Measurements from ENCODE around the gene TOP2A.

The TOP2A gene

DNA sequence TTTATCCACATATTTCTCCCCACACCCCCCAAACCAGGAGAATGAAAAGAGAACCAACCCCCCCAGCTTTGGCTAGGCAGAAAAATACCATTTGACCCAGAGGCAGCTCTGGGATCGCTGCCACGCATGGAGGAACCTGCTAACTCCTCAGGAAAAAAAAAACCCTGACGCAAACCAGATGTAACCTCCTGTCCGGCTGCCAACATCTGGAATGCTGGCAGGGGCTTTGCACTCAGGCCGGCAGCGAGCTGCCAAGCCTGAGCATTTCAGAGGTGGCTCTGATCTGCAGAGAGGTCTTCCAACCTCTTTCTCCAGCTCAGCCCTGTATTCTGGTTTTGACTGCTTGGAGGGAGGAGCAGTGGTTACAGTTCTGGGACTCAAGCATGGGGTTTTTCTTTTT lies 33.7 kb upstream of the TOP2A start:
- no peak for DNase-seq

DNA sequence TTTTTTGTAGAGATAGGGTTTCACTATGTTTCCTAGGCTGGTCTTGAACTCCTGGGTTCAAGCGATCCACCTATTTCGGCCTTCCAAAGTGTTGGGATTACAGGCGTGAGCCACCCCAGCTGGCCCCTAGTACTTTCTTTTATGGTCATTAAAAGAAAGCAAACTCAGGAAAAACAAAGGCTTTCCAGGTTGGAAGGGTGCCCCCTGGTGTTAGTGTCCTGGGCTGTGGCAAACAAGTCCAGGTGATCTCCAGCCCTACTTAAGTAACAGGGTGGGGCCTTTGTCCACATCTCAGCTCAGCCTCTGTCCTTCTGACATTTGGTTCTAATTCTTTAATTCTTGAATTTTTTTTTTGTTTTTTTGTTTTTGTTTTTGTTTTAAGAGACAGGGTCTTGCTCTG lies 32.5 kb upstream of the TOP2A start:
- DNase-seq, result no peak

DNA sequence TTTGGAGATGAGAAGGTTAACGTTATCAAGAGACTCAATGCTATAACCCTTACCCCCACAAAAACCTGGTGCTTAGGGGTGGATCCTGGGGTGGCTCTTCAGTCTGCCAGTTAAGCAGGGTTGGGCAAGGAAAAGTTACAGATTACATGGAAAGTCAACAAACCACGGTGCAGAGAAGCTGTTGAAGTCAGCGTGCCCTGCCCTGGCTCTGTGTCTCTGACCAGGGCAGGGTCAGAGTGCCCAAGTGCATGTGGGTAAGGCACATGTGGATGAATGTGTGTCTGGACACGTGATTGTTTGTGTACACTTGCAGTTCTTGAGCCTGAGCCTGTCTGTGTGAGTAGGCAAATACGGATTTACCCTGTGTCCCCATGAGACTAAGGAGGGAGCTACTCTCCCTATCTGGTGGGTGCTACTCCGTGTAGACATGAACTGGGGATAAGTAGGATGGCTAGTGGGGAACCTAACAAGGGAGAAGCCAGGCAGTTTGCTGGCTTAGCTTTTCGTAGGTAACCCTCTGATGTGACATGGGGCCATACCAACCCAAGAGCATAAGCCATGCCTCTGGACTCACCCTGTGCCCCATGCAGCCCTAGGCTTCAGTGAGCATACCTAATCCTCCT lies 31.1 kb upstream of the TOP2A start:
- no peak for DNase-seq

DNA sequence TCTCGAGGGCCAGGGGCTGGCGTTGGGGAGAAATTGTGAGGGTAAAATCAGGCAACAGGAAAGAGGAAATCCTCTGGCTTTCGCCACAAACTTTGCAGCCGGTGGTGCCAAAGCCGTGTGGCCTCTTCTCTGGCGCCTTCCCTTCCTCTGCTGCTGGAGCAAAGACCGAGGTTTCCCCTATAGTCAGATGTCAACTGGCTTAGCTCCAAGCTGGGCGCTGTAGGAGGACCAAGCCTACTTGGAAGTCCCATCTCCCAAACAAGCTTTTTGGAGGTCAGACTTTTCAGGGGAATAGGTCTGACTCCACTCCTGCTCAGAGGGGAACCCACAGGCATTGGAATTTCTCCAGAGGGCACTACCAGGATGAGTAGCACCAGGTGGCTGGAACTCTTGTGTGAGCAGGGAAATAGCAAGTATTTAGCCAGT lies 30.5 kb upstream of the TOP2A start:
- DNase-seq, result no peak

DNA sequence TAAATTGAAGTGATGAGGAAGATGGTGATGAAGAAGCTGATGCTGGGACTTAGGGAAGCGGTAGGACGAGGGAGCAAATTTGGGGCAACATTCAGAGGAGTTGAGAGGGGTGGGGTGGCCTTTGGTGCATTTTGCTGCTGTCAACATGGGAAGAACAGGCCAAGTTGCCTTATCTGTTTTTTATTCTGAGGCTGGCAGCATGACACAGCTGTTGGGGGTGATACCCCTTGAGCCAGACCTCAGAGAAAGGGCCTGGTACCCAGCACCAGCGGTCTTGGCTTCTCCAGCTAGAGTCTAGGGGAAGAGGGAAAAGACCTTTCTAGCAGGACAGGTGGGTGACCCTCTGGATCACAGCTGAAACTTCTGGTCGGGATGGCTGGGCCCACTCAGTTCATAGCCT lies 30.1 kb upstream of the TOP2A start:
- no peak for DNase-seq

DNA sequence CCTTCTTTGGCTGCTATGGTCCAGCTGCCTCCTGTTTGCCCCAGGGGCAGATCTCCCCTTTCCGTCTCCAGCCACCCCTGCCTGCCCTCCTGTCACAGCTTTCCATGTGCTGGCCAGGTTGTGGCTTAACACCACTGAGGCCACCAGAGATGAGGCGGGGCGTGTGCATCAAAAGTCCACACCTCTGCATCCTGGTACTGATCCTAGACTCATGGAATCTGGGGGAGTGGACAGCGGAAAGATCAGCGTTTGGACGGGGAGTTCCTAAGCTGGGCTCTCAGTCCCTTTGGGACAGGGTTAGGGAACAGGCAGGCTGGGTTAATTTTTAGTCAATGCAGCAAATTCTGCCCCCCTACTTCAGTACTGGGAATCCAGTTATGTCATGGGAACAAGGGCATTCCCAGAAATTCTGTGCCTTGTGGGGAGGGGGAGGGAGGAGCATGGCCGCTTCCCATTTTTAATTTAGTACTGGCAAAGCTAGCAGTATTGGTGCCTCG lies 29.5 kb upstream of the TOP2A start:
- no peak for DNase-seq

DNA sequence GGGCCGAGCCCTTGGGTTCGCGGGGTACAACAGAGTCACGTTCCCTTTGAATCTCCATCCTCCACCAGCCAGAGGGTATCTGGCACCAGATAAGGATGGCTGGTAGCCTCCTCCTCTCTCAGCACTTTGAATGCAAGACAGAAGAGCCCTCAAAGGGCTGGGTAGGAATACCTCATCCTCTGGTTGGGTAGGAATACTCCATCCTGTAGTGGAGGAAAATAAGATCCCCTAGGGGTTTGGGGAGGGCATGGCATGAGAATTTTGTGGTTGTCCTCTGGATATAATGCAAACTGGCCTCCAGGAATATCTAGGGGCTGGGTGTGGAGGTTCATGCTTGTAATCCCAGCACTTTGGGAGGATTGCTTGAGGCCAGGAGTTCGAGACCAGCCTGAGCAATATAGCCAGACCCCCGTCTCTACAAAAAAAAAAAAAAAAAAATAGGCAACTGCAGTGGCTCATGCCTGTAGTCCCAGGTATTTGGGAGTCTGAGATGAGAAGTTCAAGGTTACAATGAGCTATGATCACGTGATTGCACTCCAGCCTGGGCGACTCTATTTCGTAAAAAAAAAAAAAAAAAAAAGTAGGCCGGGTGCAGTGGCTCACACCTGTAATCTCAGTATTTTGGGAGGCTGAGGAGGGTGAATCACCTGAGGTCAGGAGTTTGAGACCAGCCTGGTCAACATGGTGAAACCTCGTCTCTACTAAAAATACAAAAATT lies 28.2 kb upstream of the TOP2A start:
- DNase-seq, result no peak

DNA sequence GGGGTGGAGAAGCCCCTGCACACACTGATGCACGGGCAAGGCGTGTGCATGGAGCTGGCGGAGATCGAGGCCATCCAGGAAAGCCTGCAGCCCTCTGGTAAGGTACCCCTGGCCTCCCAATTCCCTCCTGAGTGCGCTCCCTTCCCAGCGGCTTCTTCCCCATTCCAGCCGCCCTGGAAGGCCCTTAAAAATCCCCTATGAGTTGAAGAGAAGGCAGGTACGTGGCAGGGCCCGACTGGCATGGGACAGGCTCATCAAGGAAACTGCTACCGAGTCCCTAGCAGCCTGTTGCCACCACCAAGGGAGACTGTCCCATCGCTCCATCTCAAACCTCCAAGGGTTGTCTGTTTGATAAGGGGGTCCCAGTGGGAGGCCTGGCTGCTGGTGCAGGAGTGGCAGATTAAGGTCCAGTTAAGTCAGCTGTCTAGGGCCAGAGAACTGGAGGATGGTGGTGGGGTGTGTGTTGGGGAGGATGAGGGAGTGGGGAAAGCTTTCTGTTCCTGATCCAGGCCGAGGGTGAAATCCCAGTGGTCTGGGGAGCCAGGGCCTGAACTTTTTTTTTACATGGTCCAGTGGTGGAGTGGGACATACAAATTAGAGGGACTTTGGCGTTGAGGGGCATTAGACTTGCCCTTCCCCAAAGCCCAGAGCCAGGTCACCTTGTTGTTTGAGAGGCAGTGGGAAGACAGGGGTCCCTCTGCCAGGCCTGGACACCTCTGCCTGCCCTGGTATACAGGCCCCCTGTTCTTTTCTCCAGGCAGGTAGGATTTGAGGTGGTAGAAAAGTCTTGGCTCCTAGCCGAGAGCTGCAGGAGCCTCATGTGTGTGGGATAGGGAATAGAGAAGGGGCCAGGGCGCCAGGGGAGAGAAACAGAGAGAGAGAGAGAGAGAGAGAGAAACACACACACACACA lies 26.5 kb upstream of the TOP2A start:
- no peak for DNase-seq

DNA sequence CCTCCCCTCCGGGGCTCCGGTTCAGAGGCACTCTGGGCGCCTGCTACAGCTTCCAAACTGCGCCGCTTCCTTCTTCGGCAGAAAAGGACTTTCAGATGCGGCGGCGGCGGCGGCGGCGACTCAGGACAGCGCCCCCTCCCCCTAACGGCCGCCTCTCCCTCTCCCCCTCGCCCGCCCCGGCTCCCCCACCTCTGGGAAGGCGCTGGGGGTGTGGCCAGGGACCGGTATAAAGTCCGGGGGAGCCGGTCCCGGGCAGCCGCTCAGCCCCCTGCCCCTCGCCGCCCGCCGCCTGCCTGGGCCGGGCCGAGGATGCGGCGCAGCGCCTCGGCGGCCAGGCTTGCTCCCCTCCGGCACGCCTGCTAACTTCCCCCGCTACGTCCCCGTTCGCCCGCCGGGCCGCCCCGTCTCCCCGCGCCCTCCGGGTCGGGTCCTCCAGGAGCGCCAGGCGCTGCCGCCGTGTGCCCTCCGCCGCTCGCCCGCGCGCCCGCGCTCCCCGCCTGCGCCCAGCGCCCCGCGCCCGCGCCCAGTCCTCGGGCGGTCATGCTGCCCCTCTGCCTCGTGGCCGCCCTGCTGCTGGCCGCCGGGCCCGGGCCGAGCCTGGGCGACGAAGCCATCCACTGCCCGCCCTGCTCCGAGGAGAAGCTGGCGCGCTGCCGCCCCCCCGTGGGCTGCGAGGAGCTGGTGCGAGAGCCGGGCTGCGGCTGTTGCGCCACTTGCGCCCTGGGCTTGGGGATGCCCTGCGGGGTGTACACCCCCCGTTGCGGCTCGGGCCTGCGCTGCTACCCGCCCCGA lies 25.7 kb upstream of the TOP2A start, which contains the start of gene IGFBP4:
IGFBP4 (plus strand) TSS at position 255 of the 792 bp plus-strand sequence; CDS start at position 541, 286 bp downstream.
- DNase-seq, result peak; percentile 18

DNA sequence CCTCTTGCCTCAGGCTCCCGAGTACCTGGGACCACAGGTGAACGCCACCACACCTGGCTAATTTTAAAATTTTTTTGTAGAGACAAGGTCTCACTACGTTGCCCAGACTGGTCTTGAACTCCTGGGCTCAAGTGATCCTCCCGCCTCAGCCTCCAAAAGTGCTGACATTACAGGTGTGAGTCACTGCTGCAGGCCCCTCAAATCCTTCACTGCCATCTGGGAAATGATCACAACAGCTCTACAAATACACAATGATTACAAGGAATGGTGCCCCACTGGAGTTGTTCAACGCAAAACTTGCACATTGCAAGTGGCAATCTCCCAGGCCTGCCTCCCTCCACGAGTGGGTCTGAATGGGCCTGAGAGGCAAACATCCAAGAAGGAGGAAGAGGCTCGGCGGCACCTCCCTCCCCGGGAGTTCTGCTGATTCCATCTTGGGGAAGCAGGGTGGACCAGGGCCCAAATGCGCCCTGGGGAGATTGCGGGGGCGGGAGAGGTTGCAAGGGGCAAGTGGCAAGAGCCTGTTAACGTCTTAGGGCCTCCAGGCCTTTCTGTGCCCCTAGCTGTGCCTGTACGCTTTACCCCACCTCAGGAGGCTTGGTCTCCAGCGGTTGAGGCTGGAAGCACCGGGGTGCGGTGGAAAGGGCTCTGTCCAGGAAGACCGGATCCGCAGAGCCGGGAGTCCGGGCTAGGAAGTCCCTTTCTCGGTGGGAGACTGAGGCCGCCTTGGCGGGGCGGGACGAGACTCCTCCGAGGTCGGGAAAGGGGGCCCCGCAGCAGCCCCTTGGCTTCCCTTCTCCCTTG lies 24.9 kb upstream of the TOP2A start:
- no peak for DNase-seq

DNA sequence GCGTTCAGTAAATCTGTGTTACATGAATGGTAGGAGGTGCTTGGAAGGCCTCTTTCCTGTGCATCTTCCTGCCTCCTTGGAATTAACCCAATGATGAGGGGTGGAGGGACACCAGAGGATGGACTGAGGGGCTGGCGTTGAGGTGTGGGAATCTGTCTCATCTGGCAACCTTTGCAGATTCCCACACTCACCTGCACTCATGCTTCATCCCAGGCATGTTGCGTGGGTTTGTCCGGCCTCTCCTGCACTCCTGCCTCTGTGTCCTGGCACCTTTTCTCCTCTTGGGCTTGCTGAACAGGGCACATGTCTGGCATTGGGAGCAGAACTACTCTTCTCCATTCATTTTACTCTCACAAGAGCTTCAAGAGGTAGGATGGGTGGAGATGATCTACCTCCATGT lies 22.5 kb upstream of the TOP2A start:
- no peak for DNase-seq

DNA sequence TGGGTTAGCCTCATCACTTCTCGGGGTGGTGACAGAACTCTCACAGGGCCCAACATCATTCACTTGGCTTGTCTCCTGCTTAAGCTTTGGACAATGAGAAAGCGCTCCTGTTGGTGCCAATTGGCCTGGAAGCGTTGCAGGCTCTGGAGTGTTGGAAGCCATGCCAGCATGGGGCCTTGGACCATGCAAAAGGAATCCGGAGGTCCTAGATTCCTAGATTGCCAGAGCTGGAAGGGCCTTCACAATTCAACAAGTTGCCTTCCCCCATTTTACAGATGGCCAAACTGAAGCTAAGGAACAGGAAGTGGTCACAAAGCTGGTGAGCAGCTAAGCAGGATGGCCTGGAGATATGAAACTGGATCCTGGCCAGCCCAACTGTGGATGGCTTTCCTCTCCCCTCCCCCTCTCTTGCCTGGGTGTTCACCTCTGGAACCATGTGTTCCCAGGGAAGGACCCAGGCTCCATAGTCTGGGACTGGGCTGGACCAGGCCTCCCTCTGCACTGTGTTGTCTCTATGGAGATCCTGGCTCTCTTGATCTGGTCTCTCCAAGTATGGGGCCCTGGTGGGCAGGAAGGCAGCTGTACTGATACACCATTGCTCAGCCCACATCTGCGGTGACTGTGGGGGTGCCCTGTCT lies 19.5 kb upstream of the TOP2A start:
- no peak for DNase-seq

DNA sequence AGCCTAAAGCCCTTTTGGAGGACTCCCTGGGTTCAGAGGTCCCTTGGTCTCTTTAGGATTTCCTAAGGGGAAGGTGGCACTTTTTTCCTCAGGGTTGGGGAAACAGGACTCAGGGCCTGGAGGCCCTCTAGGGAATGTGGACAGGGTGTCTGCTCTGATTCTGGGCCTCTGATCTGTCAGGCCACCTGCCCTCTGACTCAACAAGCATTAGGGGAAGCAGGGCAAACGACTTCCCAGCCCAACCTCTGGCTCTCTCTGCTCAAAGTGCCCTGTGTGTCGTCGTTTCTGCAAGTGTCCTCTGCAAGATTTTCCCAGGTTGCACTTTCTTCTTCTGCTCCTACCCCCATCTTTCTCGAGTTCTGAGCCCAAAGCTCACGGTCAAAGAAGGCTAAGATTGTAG lies 18.9 kb upstream of the TOP2A start:
- DNase-seq, result no peak

DNA sequence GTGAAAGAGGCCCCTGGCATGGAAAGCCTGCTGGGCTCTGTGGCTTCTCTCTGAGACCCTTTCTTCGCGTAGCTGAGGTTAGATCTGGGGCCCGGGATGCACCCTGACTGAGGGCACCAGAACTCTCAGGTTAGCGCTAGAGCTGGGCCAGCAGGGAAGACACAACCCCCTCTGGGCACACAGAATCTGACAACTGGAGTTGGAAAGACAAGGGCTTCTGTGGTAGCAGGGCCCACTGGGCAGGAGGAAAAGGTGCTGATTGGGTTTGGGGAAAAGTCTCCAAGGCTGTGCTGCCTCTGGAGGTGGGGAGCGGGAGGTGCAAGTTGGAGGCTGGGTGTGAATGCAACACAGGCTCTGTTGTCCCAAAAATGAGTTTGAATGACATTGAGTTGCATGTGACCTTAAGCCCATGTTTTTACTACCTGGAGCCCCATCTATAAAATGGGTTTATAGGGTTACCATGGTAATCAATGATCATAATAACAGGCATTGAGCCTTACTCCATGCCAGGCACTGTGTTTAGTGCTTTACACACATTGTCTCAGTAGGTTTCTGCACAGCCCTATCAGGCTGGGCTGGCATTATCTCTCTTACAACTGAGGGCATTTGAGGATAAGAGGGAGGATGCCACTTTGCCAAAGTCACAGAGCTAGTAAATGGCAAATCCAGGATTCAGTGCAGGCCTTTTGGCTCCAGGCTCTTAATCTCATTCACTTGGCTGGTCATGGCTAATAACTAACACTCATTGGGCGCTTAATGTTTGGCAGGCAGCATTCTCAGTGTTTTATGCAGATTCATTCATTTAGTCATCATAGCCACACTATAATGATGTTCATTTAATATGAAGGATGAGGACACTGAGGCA lies 16.1 kb upstream of the TOP2A start:
- DNase-seq, result no peak

DNA sequence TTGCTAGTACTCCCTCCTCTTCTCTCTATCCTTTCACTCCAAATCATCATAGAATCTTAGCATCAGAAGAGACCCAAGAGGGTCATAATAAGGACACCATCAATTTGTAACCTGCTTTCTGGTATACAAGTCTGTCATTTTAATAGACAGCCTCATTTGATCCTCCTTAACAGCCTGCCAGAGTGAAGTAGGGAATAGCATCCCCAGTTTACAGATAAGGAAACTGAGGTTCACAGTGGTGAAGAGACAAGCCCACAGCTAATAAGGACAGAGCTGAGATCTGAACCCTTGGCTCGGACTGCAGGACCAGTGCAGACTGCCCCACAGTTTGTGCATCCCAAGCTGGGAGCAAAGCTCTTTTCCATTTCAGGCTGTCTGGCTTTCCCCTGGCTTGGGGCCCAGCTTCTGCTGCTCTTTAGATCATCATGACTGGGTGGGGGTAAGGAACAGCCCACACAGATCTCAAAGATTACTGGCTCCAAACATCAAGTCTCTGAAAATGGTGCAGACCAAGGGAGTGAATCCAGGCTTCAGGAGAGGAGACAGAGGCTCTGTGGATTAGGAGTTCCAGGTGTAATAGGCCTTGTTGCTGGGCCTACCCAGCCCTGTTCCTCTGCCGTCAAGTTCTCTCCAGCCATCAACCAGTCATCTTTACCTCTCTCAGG lies 15.3 kb upstream of the TOP2A start:
- DNase-seq, result no peak

DNA sequence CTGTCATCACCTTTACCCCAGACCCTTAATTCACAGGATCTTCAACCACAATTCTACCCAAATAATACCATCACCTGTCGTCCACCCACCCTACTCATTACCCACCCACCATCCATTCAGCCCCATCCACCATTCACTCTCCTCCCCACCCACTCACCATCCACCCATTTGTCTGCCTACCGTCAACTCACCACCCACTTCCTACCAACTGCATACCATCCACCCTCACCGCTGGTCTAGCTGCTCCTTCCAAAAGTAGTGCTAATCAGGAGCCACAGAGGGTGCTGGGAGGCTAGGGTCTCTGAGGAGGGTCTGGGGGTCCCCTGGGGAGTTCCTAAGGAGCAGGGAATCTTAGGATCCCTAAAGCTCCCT lies 13.5 kb upstream of the TOP2A start:
- DNase-seq, result no peak

DNA sequence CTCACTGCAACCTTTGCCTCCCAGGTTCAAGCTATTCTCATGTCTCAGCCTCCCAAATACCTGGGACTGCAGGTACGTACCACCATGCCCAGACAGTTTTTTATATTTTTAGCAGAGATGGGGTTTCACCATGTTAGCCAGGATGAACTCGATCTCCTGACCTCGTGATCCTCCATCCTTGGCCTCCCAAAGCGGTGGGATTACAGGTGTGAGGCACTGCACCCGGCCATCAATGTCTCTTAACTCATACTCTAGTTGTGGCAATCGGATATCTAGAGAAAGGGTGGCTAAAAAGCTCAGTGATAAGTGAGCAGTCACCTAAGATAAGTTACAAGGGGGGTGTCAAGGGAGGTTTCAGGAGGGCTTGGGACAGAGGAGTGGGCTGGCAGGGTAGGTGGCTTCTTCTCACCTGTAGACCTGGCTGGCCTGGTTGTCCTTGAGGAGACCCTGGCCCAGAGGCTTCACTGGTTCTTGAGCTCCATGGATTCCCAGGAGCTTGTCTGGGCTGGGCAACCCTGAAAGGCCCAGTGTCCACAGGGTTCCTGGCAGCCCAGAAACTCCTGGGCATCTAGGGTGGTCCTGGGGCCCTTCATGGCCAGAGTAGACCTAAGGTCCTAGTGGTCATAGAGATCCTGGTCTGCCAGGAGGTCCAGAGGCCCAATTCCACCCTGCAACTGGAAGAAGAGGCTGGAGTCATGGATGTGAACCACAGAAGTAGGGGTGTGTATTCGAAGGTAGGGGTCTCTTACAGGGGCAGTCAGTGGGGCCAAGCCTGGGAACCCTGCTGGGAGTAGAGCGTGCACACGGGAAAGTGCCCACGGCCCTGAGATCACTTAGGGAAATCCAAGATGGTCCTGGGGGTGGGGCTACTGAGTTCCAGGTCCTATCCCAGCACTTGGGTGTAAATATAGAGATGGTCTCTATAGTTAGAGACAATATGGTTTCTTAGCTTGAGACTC lies 12.9 kb upstream of the TOP2A start:
- DNase-seq, result no peak

DNA sequence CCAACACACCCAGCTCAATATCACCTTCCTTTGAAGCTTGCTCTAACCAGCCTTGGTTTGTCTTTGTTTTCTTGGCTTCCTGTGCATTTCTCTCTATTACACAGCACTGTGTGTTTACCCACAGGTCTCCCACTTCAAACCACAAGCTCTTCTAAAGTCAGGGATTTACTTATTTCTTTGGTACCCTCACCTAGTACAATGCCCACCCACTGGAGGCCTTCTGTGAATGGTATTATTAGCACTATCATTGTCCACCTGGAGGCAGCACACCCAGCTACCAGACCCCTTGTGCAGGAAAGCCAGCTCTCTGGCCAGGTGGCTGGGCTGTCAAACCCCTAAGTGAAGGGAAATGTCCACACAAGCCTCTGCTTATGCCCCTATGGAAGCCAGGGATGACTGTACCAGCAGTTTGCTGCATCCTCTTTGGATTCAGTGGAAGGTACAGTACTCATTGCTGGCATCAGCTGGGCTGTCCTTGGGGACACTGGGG lies 9.4 kb upstream of the TOP2A start:
- DNase-seq, result no peak
